Stimulated activated CD8-positive, alpha-beta memory T cell treated with anti-CD3 and anti-CD28 coated beads, Interleukin-4, amount 100 ng/mL, for 24 hours (primary cell): Measurements from ENCODE around the gene WDR35.
"Not testable (repeated sequence)": the region's sequence is repeated elsewhere in the genome, so short reads cannot be mapped to it uniquely, and the experiment has no call there.

Experiments used
- DNase-seq: peaks from one replicate; pipeline ENCODE4 v3.0.0-alpha.2; 2020; ENCODE audit warnings: low read depth

The WDR35 gene

GRCh38 chr2:19937004-19937403, 52.9 kb downstream of the WDR35 start:
- no peak for DNase-seq

GRCh38 chr2:19936203-19936602, 53.7 kb downstream of the WDR35 start:
- no peak for DNase-seq

GRCh38 chr2:19933351-19933981, 56.4 kb downstream of the WDR35 start:
- no peak for DNase-seq

GRCh38 chr2:19932928-19933327, 57.0 kb downstream of the WDR35 start:
- DNase-seq = no peak

- DNase-seq = no peak
Observed at GRCh38 chr2:19929226-19929625, 60.7 kb downstream of the WDR35 start.

- DNase-seq = not testable (repeated sequence)
Observed at GRCh38 chr2:19927816-19928215, 62.1 kb downstream of the WDR35 start.

GRCh38 chr2:19924526-19924925, 65.4 kb downstream of the WDR35 start:
- not testable (repeated sequence) for DNase-seq

GRCh38 chr2:19922188-19922587, 67.7 kb downstream of the WDR35 start:
- not testable (repeated sequence) for DNase-seq

- DNase-seq = no peak
Observed at GRCh38 chr2:19916385-19916950, 73.4 kb downstream of the WDR35 start.

GRCh38 chr2:19914266-19914975, 75.5 kb downstream of the WDR35 start:
- no peak for DNase-seq

- no peak for DNase-seq
Observed at GRCh38 chr2:19911808-19912509, 77.9 kb downstream of the WDR35 start.

- no peak for DNase-seq
Observed at GRCh38 chr2:19902216-19902740, 87.6 kb downstream of the WDR35 start.

GRCh38 chr2:19901442-19902215, 88.3 kb downstream of the WDR35 start, which contains the start of gene TTC32:
Gene TTC32, minus strand, starts transcription at chr2:19901983. Its CDS starts 129 bp downstream, at chr2:19901854.
- DNase-seq = peak; percentile 85

- no peak for DNase-seq
Observed at GRCh38 chr2:19900931-19901441, 88.9 kb downstream of the WDR35 start.

- no peak for DNase-seq
Observed at GRCh38 chr2:19899985-19900930, 89.6 kb downstream of the WDR35 start.

GRCh38 chr2:19898592-19899329, 91.1 kb downstream of the WDR35 start:
- DNase-seq = no peak

GRCh38 chr2:19897623-19898245, 92.2 kb downstream of the WDR35 start:
- no peak for DNase-seq

- DNase-seq = no peak
Observed at GRCh38 chr2:19895535-19895934, 94.4 kb downstream of the WDR35 start.
